HG02870 (cell line): Measurements from ENCODE around the gene RXFP3.
"Not testable (repeated sequence)": the region's sequence is repeated elsewhere in the genome, so short reads cannot be mapped to it uniquely, and the experiment has no call there.

ENCODE experiments used
- ATAC-seq: cut with Tn5 transposase; IDR thresholded peaks from one replicate; pipeline ENCODE4 v1.9.1; 2021; ENCODE audit warnings: mild to moderate bottlenecking, moderate library complexity; ENCODE audit not compliant: unreplicated experiment

Gene RXFP3, protein sequence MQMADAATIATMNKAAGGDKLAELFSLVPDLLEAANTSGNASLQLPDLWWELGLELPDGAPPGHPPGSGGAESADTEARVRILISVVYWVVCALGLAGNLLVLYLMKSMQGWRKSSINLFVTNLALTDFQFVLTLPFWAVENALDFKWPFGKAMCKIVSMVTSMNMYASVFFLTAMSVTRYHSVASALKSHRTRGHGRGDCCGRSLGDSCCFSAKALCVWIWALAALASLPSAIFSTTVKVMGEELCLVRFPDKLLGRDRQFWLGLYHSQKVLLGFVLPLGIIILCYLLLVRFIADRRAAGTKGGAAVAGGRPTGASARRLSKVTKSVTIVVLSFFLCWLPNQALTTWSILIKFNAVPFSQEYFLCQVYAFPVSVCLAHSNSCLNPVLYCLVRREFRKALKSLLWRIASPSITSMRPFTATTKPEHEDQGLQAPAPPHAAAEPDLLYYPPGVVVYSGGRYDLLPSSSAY

GRCh38 chr5:33936381-33937016, at the start of gene RXFP3:
TSS of gene RXFP3 (plus strand) at chr5:33936386. CDS start at chr5:33936741, 355 bp downstream.
- no peak for ATAC-seq

DNA sequence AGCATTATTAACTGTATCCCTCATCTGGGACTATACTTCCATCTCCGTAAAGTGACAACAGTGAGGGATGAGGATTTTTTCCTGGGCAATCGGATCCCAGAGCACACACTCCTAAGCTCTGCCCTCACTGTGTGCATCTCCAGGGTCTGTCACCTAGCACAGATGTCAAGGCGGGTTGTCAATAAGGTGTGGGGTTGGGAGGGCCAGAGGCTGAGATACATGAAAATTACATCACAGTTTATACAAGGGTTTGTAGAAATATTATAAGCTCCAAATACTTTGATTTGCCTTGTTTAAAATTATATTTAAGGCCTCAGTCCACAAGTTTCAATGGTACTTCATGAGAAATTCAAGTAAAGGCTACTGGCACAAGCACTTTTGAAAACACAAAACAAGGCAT, 48.9 kb upstream of the RXFP3 start:
- ATAC-seq, result no peak

GRCh38 chr5:33888587-33888986, 47.6 kb upstream of the RXFP3 start:
- ATAC-seq, result no peak

- peak; percentile 37 for ATAC-seq
Measured at GRCh38 chr5:33890131-33891032, 45.8 kb upstream of the RXFP3 start.

- no peak for ATAC-seq
Measured at GRCh38 chr5:33891446-33891787, 44.8 kb upstream of the RXFP3 start.

DNA sequence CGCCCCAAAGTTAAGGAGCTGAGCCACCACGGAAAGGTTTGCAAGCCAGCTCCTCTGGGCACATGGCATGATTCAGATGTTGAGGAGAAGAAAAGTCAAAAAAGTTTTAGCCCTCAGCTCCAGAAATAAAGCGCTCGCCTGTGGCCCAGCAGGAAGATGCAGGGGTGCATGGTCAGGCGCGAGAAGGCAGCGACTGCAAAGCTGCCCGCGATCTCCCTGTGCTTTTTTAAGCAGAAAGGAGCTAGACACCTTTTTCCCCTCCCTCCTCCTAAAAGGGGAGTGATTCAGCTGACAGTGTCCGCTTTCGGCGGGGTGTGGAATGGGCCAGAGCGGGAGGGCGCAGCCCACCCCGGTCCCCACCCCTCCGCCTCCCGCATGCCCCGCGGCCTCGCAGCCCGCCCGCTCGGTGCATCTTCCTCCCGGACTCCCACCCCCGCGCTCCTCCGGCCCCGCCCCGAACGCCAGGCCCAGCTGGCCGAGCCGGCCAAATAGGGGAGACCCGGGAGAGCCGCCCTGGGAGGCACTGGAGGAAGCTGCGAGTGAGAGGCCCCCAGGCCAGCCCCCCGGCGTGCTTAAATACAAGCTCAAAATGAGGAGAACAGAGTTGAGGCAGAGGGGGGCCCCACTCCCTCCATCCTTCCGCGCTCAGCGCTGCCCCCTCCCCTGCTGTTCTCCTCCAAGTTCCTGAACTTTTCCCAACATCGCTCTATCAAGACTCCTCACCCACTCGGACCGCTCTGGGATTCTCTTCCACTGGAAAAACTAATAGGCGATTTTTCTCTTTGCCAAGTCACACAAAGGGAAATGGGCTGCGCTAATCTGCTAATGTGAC, 44.2 kb upstream of the RXFP3 start, which contains the start of gene ADAMTS12:
ADAMTS12 (minus strand) TSS at position 203 of the 832 bp plus-strand sequence; CDS start at position 69, 134 bp downstream.
- no peak for ATAC-seq

- ATAC-seq, result no peak
Measured at GRCh38 chr5:33892620-33893137, 43.5 kb upstream of the RXFP3 start.

GRCh38 chr5:33894566-33894965, 41.6 kb upstream of the RXFP3 start:
- ATAC-seq, result no peak

DNA sequence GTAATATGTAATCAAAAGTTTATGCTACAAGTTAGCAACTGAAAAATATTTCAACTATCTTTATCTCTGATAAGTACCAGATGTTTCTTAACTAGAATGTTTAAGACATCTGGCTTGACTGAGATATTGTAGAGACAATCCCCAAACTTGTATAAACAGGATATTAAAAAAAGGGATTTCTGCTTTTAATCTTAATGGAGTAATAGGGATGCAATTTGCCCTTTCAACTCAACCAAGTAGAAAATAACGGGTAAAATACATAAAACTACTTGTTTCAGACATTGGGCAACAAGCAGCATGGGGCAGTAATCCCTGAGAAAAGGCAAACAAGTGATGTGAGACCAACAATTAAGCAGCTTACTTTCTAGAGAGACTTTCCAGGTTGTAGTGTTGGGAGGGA, 35.0 kb upstream of the RXFP3 start:
- no peak for ATAC-seq

DNA sequence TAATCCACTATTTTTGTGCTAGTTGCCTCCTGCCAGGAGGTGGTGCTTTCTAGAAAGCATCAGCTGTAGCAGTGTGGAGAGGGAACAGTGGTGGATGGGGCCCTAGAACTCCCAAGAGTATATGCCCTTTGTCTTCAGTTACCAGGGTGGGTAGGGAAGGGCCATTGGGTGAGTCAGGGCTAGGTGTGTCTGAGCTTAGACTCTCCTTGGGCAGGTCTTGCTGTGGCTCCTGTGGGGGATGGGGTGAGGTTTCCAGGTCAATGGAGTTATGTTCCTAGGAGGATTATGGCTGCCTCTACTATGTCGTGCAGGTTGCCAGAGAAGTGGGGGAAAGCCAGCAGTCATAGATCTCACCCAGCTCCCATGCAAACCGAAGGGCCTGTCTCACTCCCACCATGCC, 33.1 kb upstream of the RXFP3 start:
- no peak for ATAC-seq

DNA sequence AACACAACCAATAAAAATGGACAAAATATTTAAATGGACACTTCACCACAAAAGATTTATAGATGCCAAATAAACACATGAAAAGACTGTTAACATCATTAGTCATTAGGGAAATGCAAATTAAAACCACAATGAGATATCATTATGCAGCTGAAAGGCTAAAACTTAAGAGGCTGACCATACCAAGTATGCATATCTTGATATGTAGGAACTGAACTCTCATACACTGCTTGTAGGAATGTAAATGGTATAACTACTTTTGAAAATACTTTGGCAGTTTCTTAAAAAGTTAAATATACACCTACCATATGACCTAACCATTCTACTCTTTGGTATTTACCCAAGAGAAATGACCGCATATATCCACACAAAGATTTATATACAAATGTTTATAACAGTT, 30.8 kb upstream of the RXFP3 start:
- no peak for ATAC-seq

- ATAC-seq, result not testable (repeated sequence)
Measured at GRCh38 chr5:33906248-33906647, 29.9 kb upstream of the RXFP3 start.

DNA sequence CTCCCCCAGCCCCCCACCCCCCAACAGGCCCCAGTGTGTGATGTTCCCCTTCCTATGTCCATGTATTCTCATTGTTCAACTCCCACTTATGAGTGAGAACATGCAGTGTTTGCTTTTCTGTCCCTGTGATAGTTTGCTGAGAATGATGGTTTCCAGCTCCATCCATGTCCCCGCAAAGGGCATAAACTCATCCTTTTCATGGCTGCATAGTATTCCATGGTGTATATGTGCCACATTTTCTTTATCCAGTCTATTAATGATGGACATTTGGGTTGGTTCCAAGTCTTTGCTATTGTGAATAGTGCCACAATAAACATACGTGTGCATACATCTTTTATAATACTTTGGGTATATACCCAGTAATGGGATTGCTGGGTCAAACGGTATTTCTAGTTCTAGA, 21.3 kb upstream of the RXFP3 start:
- not testable (repeated sequence) for ATAC-seq

DNA sequence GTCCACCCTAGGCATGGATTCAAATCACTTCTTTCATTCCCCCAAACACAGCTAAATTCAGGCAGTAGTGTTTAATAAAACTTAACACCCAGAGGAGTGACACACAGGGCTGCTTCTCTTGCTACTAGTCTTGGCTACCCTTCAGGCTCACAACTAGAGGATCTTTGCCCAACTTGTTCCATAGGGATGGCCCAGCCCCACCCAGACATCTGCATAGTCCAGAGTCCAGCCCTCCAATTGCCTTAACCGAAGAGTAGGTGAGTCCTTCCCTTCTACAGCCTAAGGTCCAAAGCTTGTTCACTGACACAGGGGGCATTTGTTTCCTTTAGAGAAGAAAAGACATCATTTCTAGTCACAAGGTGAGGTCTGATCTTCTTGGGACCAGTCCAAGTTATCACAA, 15.2 kb upstream of the RXFP3 start:
- no peak for ATAC-seq

GRCh38 chr5:33925278-33925677, 10.9 kb upstream of the RXFP3 start:
- ATAC-seq, result no peak

- ATAC-seq, result no peak
Measured at GRCh38 chr5:33927685-33928084, 8.5 kb upstream of the RXFP3 start.

DNA sequence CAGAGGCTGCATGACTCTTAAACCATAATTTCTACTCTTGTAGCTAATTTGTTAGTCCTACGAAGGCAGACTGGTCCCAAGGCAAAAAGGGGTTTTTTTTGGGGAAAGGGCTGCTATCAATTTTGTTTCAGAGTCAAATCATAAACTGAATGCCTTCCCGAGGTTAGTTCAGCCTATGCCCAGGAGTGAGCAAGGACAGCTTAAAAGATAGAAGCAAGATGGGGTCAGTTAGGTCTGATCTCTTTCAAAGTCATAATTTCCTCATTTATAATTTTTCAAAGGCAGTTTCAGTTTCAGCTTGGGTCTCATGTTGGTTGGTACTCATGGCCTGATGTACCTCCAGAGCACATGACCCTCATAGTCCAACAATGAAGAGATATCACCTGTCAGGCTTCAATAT, 7.9 kb upstream of the RXFP3 start:
- ATAC-seq, result no peak

GRCh38 chr5:33929925-33930690, 6.1 kb upstream of the RXFP3 start:
- no peak for ATAC-seq

GRCh38 chr5:33931136-33931535, 5.0 kb upstream of the RXFP3 start:
- ATAC-seq, result no peak
